Activated naive CD8-positive, alpha-beta T cell treated with anti-CD3 and anti-CD28 coated beads, Interleukin-2, amount 10 ng/mL, durations not matched to agents 7 days and 5 days (primary cell): ENCODE data around the gene KCNIP4. TPM values are rescaled to one million over a fixed set of nuclear protein-coding genes. Genes with fewer than 3 reads are reported as not detected.

Source experiments
- ATAC-seq: fragments of 150-1000 bp; cut with Tn5 transposase; one replicate; pipeline ENCODE4 v1.10.0; 2021; ENCODE audit warnings: low read depth, moderate library complexity
- POLR2A ChIA-PET: fragments of 350-600 bp; sonication (Branson Sonifier 250); formaldehyde crosslinking; loops from one replicate; lab custom pipeline; 2021; ENCODE audit warnings: antibody characterized with exemption; lab: Charles Lee
- DNase-seq: peaks from one replicate; pipeline ENCODE4 v3.0.0; 2021
- H3K27ac Mint-ChIP-seq: one replicate; pipeline ENCODE4 v1.8.0; 2022; ENCODE audit warnings: mild to moderate bottlenecking, mixed read lengths
- H3K27me3 Mint-ChIP-seq: one replicate; pipeline ENCODE4 v1.8.0; 2022; ENCODE audit warnings: mild to moderate bottlenecking, moderate library complexity, mixed read lengths
- H3K36me3 Mint-ChIP-seq: one replicate; pipeline ENCODE4 v1.8.0; 2021; ENCODE audit warnings: mild to moderate bottlenecking, mixed read lengths
- H3K4me1 Mint-ChIP-seq: one replicate; pipeline ENCODE4 v1.8.0; 2021; ENCODE audit warnings: mixed read lengths
- H3K4me3 Mint-ChIP-seq: one replicate; pipeline ENCODE4 v1.8.0; 2022; ENCODE audit warnings: mild to moderate bottlenecking, moderate library complexity, mixed read lengths
- H3K9me3 Mint-ChIP-seq: one replicate; pipeline ENCODE4 v1.8.0; 2021; ENCODE audit warnings: mixed read lengths
- total RNA-seq, 2 experiments: library from RNA; stranded (reverse); gene quantifications; one replicate each; pipeline ENCODE4 v1.2.3, GENCODE V29; 2021

The KCNIP4 gene
- total RNA-seq, 2 experiments from 2014 or later, result not detected

DNA sequence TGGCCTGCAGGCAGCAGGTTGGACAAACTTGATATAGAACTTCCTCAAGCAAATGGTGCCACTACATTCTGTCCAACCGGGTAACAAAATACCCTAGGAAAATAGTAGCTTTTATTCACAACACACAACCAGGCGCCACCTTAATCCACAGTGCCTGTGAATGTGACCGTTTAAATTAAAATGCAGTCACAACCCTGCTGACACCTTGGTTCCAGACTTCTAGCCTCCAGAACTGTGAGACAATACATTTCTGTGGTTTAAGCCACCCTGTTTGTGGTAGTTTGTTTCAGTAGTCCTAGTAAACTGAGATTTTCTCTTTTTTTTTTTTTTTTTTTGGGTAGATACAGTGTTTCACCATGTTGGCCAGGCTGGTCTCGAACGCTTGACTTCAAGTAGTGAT, 672.5 kb downstream of the KCNIP4 start:
- DNase-seq, result no peak
- Mint-ChIP-seq H3K27me3 (no peaks in the 10 kb centered on the region), H3K4me1 (no peaks in the 10 kb centered on the region), H3K27ac (no peak overlapping the region), H3K9me3 (no peaks in the 10 kb centered on the region), H3K36me3 (no peaks in the 10 kb centered on the region), H3K4me3 (no peak overlapping the region)
- POLR2A ChIA-PET, result no interaction called here
- no peak for ATAC-seq

- no peaks in the 10 kb centered on the region for H3K4me1 Mint-ChIP-seq
- no peak for DNase-seq
Observed at GRCh38 chr4:21271439-21272052, 677.0 kb downstream of the KCNIP4 start.

DNA sequence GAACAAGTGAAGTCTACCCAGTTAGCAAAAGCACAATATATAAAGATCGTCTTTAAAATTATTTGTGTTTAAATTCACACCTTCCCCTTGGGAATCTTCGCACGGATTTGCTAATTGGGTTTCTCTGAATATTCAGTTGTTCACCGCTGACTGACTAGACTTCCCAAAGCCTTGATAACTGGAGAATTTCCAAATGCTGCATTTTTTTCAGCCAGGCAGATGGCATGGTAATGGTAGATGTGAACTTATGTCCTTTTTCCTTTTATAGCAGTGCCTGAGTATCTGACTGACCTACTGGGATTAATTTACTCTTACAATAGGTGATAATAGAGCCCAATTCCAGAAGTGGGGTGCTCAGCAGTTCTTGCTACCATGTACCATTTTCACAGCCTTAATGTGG, 700.2 kb downstream of the KCNIP4 start:
- DNase-seq (no peak), ATAC-seq (no peak)
- H3K4me3 Mint-ChIP-seq, result no peak overlapping the region
- no peaks in the 10 kb centered on the region for H3K9me3 Mint-ChIP-seq
- H3K4me1 Mint-ChIP-seq, result no peaks in the 10 kb centered on the region
- H3K27me3 Mint-ChIP-seq, result no peaks in the 10 kb centered on the region
- H3K36me3 Mint-ChIP-seq, result no peaks in the 10 kb centered on the region
- no peak overlapping the region for H3K27ac Mint-ChIP-seq
- POLR2A ChIA-PET, result no interaction called here

More at GRCh38 chr4:21271439-21272052, 677.0 kb downstream of the KCNIP4 start:
- POLR2A ChIA-PET, result no interaction called here
- Mint-ChIP-seq H3K27ac (no peak overlapping the region), H3K9me3 (no peaks in the 10 kb centered on the region), H3K27me3 (no peaks in the 10 kb centered on the region), H3K36me3 (no peaks in the 10 kb centered on the region), H3K4me3 (no peak overlapping the region)
- no peak for ATAC-seq

GRCh38 chr4:21242163-21242562, 706.4 kb downstream of the KCNIP4 start:
- no peaks in the 10 kb centered on the region for H3K4me1 Mint-ChIP-seq
- peaks cover 2% of the 10 kb centered on the region for H3K9me3 Mint-ChIP-seq
- DNase-seq (no peak), ATAC-seq (no peak)
- no peak overlapping the region for H3K4me3 Mint-ChIP-seq
- no peaks in the 10 kb centered on the region for H3K27me3 Mint-ChIP-seq
- no peak overlapping the region for H3K27ac Mint-ChIP-seq
- POLR2A ChIA-PET, result no interaction called here
- no peaks in the 10 kb centered on the region for H3K36me3 Mint-ChIP-seq

DNA sequence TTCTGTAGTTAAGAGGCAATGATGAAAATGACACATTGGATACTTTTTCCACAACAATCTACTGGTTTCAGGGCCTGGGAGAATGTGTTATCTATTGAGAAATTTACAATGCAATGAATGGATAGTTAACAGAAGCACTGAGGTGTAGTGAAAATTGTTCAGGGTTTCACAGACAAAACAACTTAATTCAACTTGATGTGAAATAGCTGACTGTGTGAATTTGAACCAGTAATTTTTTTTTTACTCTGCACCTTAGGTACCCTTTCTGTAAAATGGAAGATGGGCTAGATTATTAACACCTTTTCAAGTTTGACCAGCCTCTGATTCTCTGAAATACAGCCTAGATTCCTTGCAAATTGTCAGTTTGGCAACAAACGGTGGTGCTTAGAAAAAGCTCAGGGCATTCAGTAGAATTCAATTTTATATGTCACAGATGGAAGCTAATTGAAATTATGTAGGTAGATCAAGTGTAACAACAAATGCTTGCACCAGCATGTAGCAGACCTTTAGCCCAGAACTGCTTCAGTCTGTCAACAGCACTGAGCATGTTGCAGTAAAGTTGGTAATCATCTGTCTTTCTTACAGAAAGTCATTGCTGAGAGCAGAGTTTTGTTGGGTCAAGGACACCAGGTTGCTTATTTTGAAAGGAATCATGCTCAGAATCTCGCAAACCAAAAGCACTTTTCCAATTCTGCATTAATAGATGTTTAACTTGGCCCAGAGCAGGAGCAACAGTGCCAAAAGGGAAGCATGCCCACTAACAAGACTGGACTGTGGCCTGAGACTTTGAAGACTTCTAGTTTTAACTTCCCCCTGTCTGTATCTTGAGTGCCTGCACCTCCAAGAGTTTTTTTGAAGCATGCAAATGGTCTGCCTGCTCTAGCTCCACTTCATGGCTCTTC, 721.7 kb downstream of the KCNIP4 start:
- H3K4me1 Mint-ChIP-seq, result no peaks in the 10 kb centered on the region
- no peak overlapping the region for H3K4me3 Mint-ChIP-seq
- H3K27ac Mint-ChIP-seq, result no peak overlapping the region
- ATAC-seq (no peak), DNase-seq (no peak)
- H3K9me3 Mint-ChIP-seq, result no peaks in the 10 kb centered on the region
- POLR2A ChIA-PET, result no interaction called here
- H3K27me3 Mint-ChIP-seq, result no peaks in the 10 kb centered on the region
- H3K36me3 Mint-ChIP-seq, result no peaks in the 10 kb centered on the region

- no peak for DNase-seq
- Mint-ChIP-seq H3K4me3 (no peak overlapping the region), H3K4me1 (no peaks in the 10 kb centered on the region), H3K36me3 (no peaks in the 10 kb centered on the region), H3K27me3 (no peaks in the 10 kb centered on the region), H3K9me3 (peaks cover 4% of the 10 kb centered on the region), H3K27ac (no peak overlapping the region)
- no peak for ATAC-seq
- POLR2A ChIA-PET, result no interaction called here
Observed at GRCh38 chr4:21211846-21212245, 736.7 kb downstream of the KCNIP4 start.

DNA sequence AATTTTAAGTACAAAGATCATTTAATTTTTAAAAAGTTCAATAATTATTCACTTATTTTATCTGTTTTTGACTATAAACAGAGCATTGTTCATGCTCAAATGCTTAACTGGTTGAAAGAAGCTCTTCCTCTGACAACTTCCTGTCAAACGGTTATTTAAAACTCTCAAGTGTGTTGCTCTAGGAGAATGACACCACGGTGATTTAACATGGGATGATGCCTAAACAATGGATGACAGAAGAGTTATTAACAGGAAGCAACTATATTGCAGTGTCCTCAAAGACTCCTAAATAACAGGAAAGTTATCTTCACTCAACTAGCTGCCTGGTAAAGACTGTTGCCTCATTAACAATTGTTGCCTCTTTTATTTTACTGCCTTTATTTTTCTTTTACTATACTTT, 738.7 kb downstream of the KCNIP4 start:
- Mint-ChIP-seq H3K27ac (no peak overlapping the region), H3K27me3 (no peaks in the 10 kb centered on the region)
- no peak for ATAC-seq

DNA sequence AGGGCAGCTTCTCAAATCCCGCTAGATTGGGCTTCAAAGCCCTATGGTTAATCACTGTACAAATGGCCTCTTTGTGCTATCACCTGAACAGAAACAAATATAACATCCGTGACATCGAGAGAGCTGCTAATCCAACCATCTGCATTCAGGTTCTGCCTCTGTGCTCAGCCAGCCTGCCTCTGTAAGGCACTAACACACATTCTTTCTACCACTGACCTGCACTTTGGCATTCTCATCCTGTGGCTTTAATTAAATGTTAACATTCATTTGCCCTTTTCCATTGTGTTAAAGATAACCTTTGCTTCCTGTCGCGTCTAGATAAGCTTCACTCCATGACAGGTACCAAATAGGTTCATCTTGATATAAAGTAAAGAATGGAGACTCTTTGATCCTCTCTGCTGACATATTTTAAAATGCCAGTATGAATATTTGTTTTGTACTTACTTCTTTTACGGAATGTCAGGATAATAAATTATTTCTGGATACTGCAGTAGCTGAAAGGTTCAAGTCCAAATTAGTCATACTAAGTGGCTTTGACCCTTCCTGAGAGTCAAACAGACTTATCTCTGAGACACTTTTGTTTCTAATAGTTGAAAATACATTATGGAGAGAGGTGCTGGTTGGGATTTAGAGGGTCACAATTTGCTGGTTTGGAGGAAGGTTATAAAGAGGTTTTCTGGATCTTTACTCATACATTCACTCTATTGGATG, 742.6 kb downstream of the KCNIP4 start:
- peaks cover 3% of the 10 kb centered on the region for H3K9me3 Mint-ChIP-seq
- no peaks in the 10 kb centered on the region for H3K36me3 Mint-ChIP-seq
- no peak overlapping the region for H3K27ac Mint-ChIP-seq
- no peaks in the 10 kb centered on the region for H3K4me1 Mint-ChIP-seq
- H3K27me3 Mint-ChIP-seq, result no peaks in the 10 kb centered on the region
- POLR2A ChIA-PET, result no interaction called here
- no peak for DNase-seq
- H3K4me3 Mint-ChIP-seq, result no peak overlapping the region
- ATAC-seq, result no peak

More for the DNA sequence above, 738.7 kb downstream of the KCNIP4 start:
- DNase-seq, result no peak
- Mint-ChIP-seq H3K4me1 (no peaks in the 10 kb centered on the region), H3K4me3 (no peak overlapping the region), H3K36me3 (no peaks in the 10 kb centered on the region), H3K9me3 (peaks cover 3% of the 10 kb centered on the region)
- POLR2A ChIA-PET, result no interaction called here

- ATAC-seq (no peak), DNase-seq (no peak)
- no peak overlapping the region for H3K4me3 Mint-ChIP-seq
- H3K27ac Mint-ChIP-seq, result no peak overlapping the region
- H3K27me3 Mint-ChIP-seq, result no peaks in the 10 kb centered on the region
- peaks cover 3% of the 10 kb centered on the region for H3K9me3 Mint-ChIP-seq
- H3K4me1 Mint-ChIP-seq, result no peaks in the 10 kb centered on the region
- POLR2A ChIA-PET, result no interaction called here
- no peaks in the 10 kb centered on the region for H3K36me3 Mint-ChIP-seq
Observed at GRCh38 chr4:21203416-21203815, 745.2 kb downstream of the KCNIP4 start.

- H3K27me3 Mint-ChIP-seq, result no peaks in the 10 kb centered on the region
- H3K4me1 Mint-ChIP-seq, result no peaks in the 10 kb centered on the region
- H3K9me3 Mint-ChIP-seq, result peaks cover 3% of the 10 kb centered on the region
- DNase-seq (no peak), ATAC-seq (no peak)
- no peak overlapping the region for H3K27ac Mint-ChIP-seq
- no peak overlapping the region for H3K4me3 Mint-ChIP-seq
- POLR2A ChIA-PET, result no interaction called here
- no peaks in the 10 kb centered on the region for H3K36me3 Mint-ChIP-seq
Observed at GRCh38 chr4:21202959-21203358, 745.6 kb downstream of the KCNIP4 start.

- Mint-ChIP-seq H3K4me1 (no peaks in the 10 kb centered on the region), H3K9me3 (peaks cover 5% of the 10 kb centered on the region), H3K4me3 (no peak overlapping the region), H3K36me3 (no peaks in the 10 kb centered on the region), H3K27me3 (no peaks in the 10 kb centered on the region), H3K27ac (no peak overlapping the region)
- DNase-seq (no peak), ATAC-seq (no peak)
- POLR2A ChIA-PET, result no interaction called here
Observed at GRCh38 chr4:21198683-21199082, 749.9 kb downstream of the KCNIP4 start.

DNA sequence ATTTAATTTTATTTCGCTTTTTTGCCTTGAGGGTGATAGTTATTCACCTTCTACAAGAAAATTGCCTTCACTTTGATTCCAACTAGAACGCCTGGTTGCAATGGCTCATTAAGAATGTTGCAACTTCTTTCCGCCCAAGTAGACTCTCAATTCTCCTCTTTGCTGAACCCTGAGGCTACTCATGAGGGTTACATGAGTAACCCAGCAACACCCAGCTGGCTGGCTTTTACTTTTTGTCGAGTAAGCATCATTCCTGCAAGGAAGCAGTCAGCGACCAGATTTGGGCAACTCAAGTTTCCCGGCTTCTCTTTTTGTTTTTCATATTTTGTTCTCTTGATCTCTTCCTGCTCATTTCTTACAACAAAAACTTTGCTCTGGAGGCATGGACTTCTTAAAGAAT, 752.9 kb downstream of the KCNIP4 start:
- no peak overlapping the region for H3K27ac Mint-ChIP-seq
- no peaks in the 10 kb centered on the region for H3K4me1 Mint-ChIP-seq
- POLR2A ChIA-PET, result no interaction called here
- H3K9me3 Mint-ChIP-seq, result peaks cover 2% of the 10 kb centered on the region
- no peaks in the 10 kb centered on the region for H3K36me3 Mint-ChIP-seq
- no peak overlapping the region for H3K4me3 Mint-ChIP-seq
- no peak for DNase-seq
- no peak for ATAC-seq
- no peaks in the 10 kb centered on the region for H3K27me3 Mint-ChIP-seq

DNA sequence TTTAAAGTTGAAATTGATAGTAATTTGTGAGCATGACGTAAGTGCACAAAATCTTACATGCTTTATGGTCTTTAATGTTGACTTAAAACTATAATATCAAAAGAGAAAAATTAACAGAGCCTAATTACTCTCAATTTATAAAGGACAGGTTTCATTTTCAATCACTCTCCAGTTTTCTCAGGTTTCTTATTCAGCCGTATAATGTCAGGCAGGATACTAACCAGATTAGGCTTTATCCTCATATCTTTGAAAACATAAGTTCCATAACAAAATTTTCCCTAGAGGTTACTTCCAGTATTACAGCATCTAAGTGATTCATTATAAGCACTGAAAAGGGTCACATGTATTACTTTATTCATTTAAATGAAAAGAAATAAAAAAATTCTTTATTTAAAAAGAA, 756.2 kb downstream of the KCNIP4 start:
- Mint-ChIP-seq H3K4me1 (no peaks in the 10 kb centered on the region), H3K36me3 (no peaks in the 10 kb centered on the region), H3K4me3 (no peak overlapping the region), H3K27me3 (no peaks in the 10 kb centered on the region), H3K9me3 (peaks cover 2% of the 10 kb centered on the region), H3K27ac (no peak overlapping the region)
- POLR2A ChIA-PET, result no interaction called here
- DNase-seq (no peak), ATAC-seq (no peak)
